AG09319 (cell line): ENCODE data around the gene RCSD1.

ENCODE experiments used
- DNase-seq: peaks from one replicate; pipeline ENCODE4 v3.0.0-alpha.2; 2010; ENCODE audit warnings: low read depth; ENCODE audit errors: extremely low read depth
- TF ChIP-seq, protein P1 (sequence below): IDR thresholded peaks from 2 replicates; pipeline ENCODE4 v1.5.1; 2011; ENCODE audit warnings: low read depth, mild to moderate bottlenecking, inconsistent platforms, low read length, moderate library complexity

RCSD1 gene

DNA sequence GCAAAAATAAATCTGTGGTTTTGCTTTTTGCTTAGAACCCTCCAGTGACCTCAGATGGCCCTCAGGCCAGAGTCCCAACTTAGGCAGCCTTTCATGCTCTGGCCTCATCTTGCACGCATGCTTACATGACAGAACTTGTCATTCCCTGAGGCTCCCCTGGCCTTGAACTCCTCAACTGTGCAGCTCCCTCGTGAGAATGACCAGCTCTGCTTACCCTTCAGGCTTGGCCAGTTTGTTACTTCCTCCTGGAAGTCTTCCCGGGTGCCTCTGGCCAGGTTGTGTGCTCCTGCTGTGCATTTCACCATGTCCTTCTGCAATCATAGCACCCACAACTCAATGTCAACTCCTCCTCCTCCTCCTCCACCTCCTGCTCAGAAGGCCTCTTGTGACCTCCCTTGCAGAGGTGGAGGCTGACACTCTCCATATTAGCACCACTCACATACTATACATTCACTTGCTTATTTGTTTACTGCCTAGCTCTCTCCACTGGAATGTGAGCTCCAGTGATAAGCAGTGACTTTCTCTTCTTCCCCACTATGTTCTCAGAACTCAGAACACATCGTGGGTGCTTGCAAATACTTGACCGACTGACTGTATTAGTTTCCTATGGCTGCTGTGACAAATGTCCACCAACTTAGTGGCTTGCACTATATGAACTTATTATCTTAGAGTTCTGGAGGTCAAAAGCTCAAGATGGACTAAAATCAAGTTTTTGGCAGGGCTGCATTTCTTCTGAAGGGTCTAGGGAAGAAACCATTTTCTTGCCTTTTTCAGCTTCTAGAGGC lies 41.9 kb downstream of the RCSD1 start:
- TF ChIP-seq, protein P1, sequence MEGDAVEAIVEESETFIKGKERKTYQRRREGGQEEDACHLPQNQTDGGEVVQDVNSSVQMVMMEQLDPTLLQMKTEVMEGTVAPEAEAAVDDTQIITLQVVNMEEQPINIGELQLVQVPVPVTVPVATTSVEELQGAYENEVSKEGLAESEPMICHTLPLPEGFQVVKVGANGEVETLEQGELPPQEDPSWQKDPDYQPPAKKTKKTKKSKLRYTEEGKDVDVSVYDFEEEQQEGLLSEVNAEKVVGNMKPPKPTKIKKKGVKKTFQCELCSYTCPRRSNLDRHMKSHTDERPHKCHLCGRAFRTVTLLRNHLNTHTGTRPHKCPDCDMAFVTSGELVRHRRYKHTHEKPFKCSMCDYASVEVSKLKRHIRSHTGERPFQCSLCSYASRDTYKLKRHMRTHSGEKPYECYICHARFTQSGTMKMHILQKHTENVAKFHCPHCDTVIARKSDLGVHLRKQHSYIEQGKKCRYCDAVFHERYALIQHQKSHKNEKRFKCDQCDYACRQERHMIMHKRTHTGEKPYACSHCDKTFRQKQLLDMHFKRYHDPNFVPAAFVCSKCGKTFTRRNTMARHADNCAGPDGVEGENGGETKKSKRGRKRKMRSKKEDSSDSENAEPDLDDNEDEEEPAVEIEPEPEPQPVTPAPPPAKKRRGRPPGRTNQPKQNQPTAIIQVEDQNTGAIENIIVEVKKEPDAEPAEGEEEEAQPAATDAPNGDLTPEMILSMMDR, result no peak
- DNase-seq, result no peak

DNA sequence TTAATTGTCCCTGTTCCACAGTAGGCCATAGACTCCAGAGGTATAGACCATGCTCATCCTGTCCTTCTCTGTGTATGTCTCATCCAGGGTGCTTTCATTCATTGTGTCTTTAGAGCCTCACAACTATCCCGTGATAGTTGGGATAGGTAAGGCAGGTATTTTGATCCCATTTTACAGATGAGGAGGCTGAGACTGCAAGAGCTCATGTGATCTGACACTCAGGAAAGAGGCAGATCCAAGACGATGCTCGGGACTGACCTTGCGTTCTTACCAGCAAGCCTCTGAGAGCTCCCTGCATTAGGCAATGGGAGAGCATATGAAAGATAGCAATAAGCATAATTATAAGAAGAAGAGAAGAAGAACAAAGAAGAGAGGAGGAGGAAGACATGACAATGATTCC lies 42.8 kb downstream of the RCSD1 start:
- TF ChIP-seq, protein P1, result no peak
- no peak for DNase-seq

- DNase-seq, result no peak
- TF ChIP-seq, protein P1, result no peak
These were observed 43.2 kb downstream of the RCSD1 start for GRCh38 chr1:167673265-167673664.

DNA sequence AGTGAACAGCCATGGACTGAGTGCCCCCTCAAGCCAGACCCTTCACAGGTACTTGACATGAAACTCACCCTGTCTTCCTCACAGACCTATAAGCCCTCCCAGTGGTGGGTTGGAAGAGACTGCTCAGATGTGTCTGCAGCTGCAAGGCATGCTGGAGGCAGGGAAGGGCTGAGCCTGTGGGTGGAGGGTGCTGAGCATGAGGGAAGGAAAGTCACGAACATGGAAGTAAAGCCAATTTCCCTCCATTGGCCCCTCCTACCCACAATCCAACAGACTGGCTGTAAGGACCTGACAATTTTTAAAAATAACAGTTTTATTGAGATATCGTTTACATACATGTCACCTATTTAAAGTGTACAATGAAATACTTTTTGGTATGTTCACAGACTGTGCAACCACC lies 44.1 kb downstream of the RCSD1 start:
- TF ChIP-seq, protein P1, result no peak
- DNase-seq, result no peak

GRCh38 chr1:167675440-167675839 lies 45.4 kb downstream of the RCSD1 start:
- TF ChIP-seq, protein P1, result no peak
- no peak for DNase-seq

- DNase-seq, result no peak
These were observed 46.3 kb downstream of the RCSD1 start for GRCh38 chr1:167676205-167676915.

More at GRCh38 chr1:167676205-167676915, 46.3 kb downstream of the RCSD1 start:
- TF ChIP-seq, protein P1, result no peak
